Natural killer cell treated with Interleukin-12 subunit alpha and Interleukin-12 subunit beta and Interleukin-15 and Interleukin-18, amount 100 ng/mL, for 72 hours (primary cell): ENCODE measurements around the gene AUNIP. TPM values are rescaled to one million over a fixed set of nuclear protein-coding genes. Genes with fewer than 3 reads are reported as not detected.

Experiments used
- ATAC-seq, 2 donors: fragments of 150-1000 bp; cut with Tn5 transposase in 1 of 2; sonication (Bioruptor Pico), chemical (Tn5 transposase) in 1 of 2; 2 replicates each; pipeline ENCODE4 v1.10.0; 2021
- DNase-seq: peaks from one replicate; pipeline ENCODE4 v3.0.0; 2022; ENCODE audit warnings: low spot score
- H3K27ac Mint-ChIP-seq, 2 donors: 1 replicate in 1 of 2; 2 replicates in 1 of 2; pipeline ENCODE4 v1.8.0; 2022; ENCODE audit warnings: mixed read lengths in 2 of 2, mild to moderate bottlenecking in 1 of 2, moderate library complexity in 1 of 2
- H3K27me3 Mint-ChIP-seq, 2 donors: 1 replicate in 1 of 2; 2 replicates in 1 of 2; pipeline ENCODE4 v1.8.0; 2022; ENCODE audit warnings: mixed read lengths in 2 of 2
- H3K36me3 Mint-ChIP-seq: one replicate; pipeline ENCODE4 v1.8.0; 2022; ENCODE audit warnings: mixed read lengths
- H3K4me1 Mint-ChIP-seq, 2 donors: 1 replicate in 1 of 2; 2 replicates in 1 of 2; pipeline ENCODE4 v1.8.0; 2022; ENCODE audit warnings: low read depth in 2 of 2, mixed read lengths in 2 of 2, mild to moderate bottlenecking in 1 of 2
- H3K4me3 Mint-ChIP-seq: one replicate; pipeline ENCODE4 v1.8.0; 2022; ENCODE audit warnings: mixed read lengths
- H3K9me3 Mint-ChIP-seq: 2 replicates; pipeline ENCODE4 v1.8.0; 2022; ENCODE audit warnings: mixed read lengths
- total RNA-seq, 2 donors: library from RNA; stranded (reverse); gene quantifications; one replicate each; pipeline ENCODE4 v1.2.3, GENCODE V29; 2022

AUNIP gene
- total RNA-seq, 2 donors from 2014 or later = 4.2 to 15.1 TPM

- H3K27me3 Mint-ChIP-seq = no peaks in the 10 kb centered on the region
- no peaks in the 10 kb centered on the region for H3K9me3 Mint-ChIP-seq
- H3K36me3 Mint-ChIP-seq = no peaks in the 10 kb centered on the region
- ATAC-seq (peak; percentile 71 to 82), DNase-seq (peak; percentile 82)
- H3K4me1 Mint-ChIP-seq = peaks cover 0 to 12% of the 10 kb centered on the region in 2 donors
- H3K27ac Mint-ChIP-seq = no peak overlapping the region
- no peak overlapping the region for H3K4me3 Mint-ChIP-seq
Observed at GRCh38 chr1:25810341-25811299, 48.6 kb downstream of the AUNIP start.

GRCh38 chr1:25809929-25810328 is 49.3 kb downstream of the AUNIP start:
- Mint-ChIP-seq H3K4me1 (peaks cover 0 to 11% of the 10 kb centered on the region in 2 donors), H3K27ac (no peak overlapping the region), H3K36me3 (no peaks in the 10 kb centered on the region), H3K4me3 (no peak overlapping the region), H3K9me3 (no peaks in the 10 kb centered on the region), H3K27me3 (no peaks in the 10 kb centered on the region)
- ATAC-seq (no peak), DNase-seq (no peak)

GRCh38 chr1:25809283-25809926 is 49.9 kb downstream of the AUNIP start:
- Mint-ChIP-seq H3K9me3 (no peaks in the 10 kb centered on the region), H3K4me3 (no peak overlapping the region), H3K27me3 (no peaks in the 10 kb centered on the region), H3K27ac (no peak overlapping the region), H3K36me3 (no peaks in the 10 kb centered on the region), H3K4me1 (peaks cover 0 to 8% of the 10 kb centered on the region in 2 donors)
- ATAC-seq (no peak), DNase-seq (no peak)

GRCh38 chr1:25808481-25809244 is 50.6 kb downstream of the AUNIP start:
- H3K4me1 Mint-ChIP-seq = peaks cover 0 to 8% of the 10 kb centered on the region in 2 donors
- no peak overlapping the region for H3K27ac Mint-ChIP-seq
- H3K36me3 Mint-ChIP-seq = no peaks in the 10 kb centered on the region
- no peaks in the 10 kb centered on the region for H3K27me3 Mint-ChIP-seq
- ATAC-seq (no peak), DNase-seq (no peak)
- H3K9me3 Mint-ChIP-seq = no peaks in the 10 kb centered on the region
- no peak overlapping the region for H3K4me3 Mint-ChIP-seq

- Mint-ChIP-seq H3K9me3 (no peaks in the 10 kb centered on the region), H3K27ac (no peak overlapping the region), H3K36me3 (no peaks in the 10 kb centered on the region), H3K4me3 (no peak overlapping the region), H3K27me3 (no peaks in the 10 kb centered on the region), H3K4me1 (peaks cover 0 to 5% of the 10 kb centered on the region in 2 donors)
- DNase-seq (no peak), ATAC-seq (peak in 1 of 2 donors; percentile 43)
Observed at GRCh38 chr1:25807480-25808390, 51.5 kb downstream of the AUNIP start.

- peaks cover 0 to 3% of the 10 kb centered on the region in 2 donors for H3K27me3 Mint-ChIP-seq
- no peak overlapping the region for H3K27ac Mint-ChIP-seq
- H3K9me3 Mint-ChIP-seq = no peaks in the 10 kb centered on the region
- DNase-seq (peak; percentile 8), ATAC-seq (no peak)
- H3K36me3 Mint-ChIP-seq = no peaks in the 10 kb centered on the region
- H3K4me1 Mint-ChIP-seq = peaks cover 0 to 5% of the 10 kb centered on the region in 2 donors
- no peak overlapping the region for H3K4me3 Mint-ChIP-seq
Observed at GRCh38 chr1:25806418-25806817, 52.8 kb downstream of the AUNIP start.

GRCh38 chr1:25805863-25806225 is 53.4 kb downstream of the AUNIP start:
- peaks cover 0 to 3% of the 10 kb centered on the region in 2 donors for H3K27me3 Mint-ChIP-seq

GRCh38 chr1:25804964-25805862 is 54.0 kb downstream of the AUNIP start:
- no peaks in the 10 kb centered on the region for H3K9me3 Mint-ChIP-seq
- no peak for DNase-seq
- ATAC-seq = no peak
- H3K4me3 Mint-ChIP-seq = no peak overlapping the region
- peaks cover 0 to 3% of the 10 kb centered on the region in 2 donors for H3K27me3 Mint-ChIP-seq
- no peak overlapping the region for H3K27ac Mint-ChIP-seq
- peaks cover 8 to 9% of the 10 kb centered on the region in 2 donors for H3K4me1 Mint-ChIP-seq
- H3K36me3 Mint-ChIP-seq = no peaks in the 10 kb centered on the region

More at GRCh38 chr1:25805863-25806225, 53.4 kb downstream of the AUNIP start:
- H3K4me3 Mint-ChIP-seq = no peak overlapping the region
- ATAC-seq (no peak), DNase-seq (no peak)
- peaks cover 2 to 5% of the 10 kb centered on the region in 2 donors for H3K4me1 Mint-ChIP-seq
- H3K27ac Mint-ChIP-seq = no peak overlapping the region
- no peaks in the 10 kb centered on the region for H3K36me3 Mint-ChIP-seq
- H3K9me3 Mint-ChIP-seq = no peaks in the 10 kb centered on the region

GRCh38 chr1:25804244-25804963 is 54.9 kb downstream of the AUNIP start:
- Mint-ChIP-seq H3K4me3 (no peak overlapping the region), H3K4me1 (peaks cover 8 to 9% of the 10 kb centered on the region in 2 donors), H3K27me3 (peaks cover 0 to 3% of the 10 kb centered on the region in 2 donors), H3K36me3 (no peaks in the 10 kb centered on the region), H3K27ac (no peak overlapping the region), H3K9me3 (no peaks in the 10 kb centered on the region)
- ATAC-seq (no peak), DNase-seq (no peak)

DNA sequence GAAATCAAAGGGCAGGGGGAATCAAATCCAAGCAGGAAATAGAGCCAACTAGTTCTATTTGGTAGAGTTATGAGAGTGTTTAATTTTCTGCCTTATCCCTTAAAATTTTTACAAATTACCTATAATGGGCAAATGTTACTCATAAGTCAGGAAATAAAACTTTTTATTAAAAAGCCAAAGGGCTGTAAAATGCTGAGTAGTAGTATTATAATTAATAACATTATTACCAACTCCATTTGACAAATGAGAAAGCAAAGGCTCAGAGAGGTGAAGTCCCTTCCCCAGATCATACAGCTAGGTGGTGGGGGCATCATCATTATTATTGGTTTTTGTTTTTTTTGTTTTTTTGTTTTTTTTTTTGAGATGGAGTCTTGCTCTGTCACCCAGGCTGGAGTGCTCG is 55.9 kb downstream of the AUNIP start:
- H3K36me3 Mint-ChIP-seq = no peaks in the 10 kb centered on the region
- H3K27me3 Mint-ChIP-seq = peaks cover 0 to 3% of the 10 kb centered on the region in 2 donors
- no peak overlapping the region for H3K27ac Mint-ChIP-seq
- H3K4me1 Mint-ChIP-seq = peaks cover 8 to 10% of the 10 kb centered on the region in 2 donors
- no peaks in the 10 kb centered on the region for H3K9me3 Mint-ChIP-seq
- no peak overlapping the region for H3K4me3 Mint-ChIP-seq
- ATAC-seq (no peak), DNase-seq (no peak)

DNA sequence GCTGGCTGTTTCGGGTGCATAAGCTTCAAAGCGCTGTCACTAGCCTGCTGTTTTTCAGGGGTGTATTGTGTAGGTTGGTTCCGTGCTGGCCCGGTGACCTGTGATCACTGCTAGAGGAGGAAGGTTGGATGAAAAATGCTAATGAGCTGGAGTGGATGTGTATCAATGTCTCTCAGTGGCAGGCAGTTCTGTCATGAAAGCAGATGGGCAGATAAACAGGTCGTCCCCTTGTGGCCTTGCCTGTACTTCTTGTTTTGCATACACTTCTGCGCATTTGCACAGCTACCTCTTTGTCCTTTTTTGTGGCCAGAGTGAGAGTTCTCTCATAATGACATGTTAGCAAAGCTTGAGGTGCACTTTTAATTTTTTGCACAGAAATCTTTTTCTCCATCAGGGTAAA is 56.3 kb downstream of the AUNIP start:
- no peak for ATAC-seq
- peaks cover 8 to 12% of the 10 kb centered on the region in 2 donors for H3K4me1 Mint-ChIP-seq
- no peaks in the 10 kb centered on the region for H3K9me3 Mint-ChIP-seq
- no peak overlapping the region for H3K4me3 Mint-ChIP-seq
- H3K27ac Mint-ChIP-seq = no peak overlapping the region
- H3K27me3 Mint-ChIP-seq = peaks cover 0 to 3% of the 10 kb centered on the region in 2 donors
- no peak for DNase-seq
- no peaks in the 10 kb centered on the region for H3K36me3 Mint-ChIP-seq
